ENCODE results near the gene MEIOSIN. TPM values are rescaled to one million over a fixed set of nuclear protein-coding genes. Genes with fewer than 3 reads are reported as not detected.

The MEIOSIN gene
- polyA plus RNA-seq, 1 donor (not counting 4 experiments of a cell fraction or from before 2014, with no cell fraction given) = not detected

GRCh38 chr19:45763691-45764294 is 30.6 kb downstream of the MEIOSIN start:
- H3K9me3 ChIP-seq (ENCODE audit: control insufficient read depth, low read depth, low read length) = no peaks in the 10 kb centered on the region
- DNase-seq (ENCODE audit: low read depth, low spot score) (no peak), FAIRE-seq (no peak)
- H3K4me2 ChIP-seq (ENCODE audit: control insufficient read depth, extremely low read depth, insufficient read depth, low read depth, low read length) = no peak overlapping the region
- no peaks in the 10 kb centered on the region for H4K20me1 ChIP-seq (ENCODE audit: control insufficient read depth, extremely low read depth, insufficient read depth, low read length)
- no peaks in the 10 kb centered on the region for H3K36me3 ChIP-seq (ENCODE audit: control insufficient read depth in 2 of 2, extremely low read depth in 1 of 2, insufficient read depth in 2 of 2, low read length in 2 of 2)
- no peaks in the 10 kb centered on the region for H3K79me2 ChIP-seq (ENCODE audit: control insufficient read depth, insufficient read depth, low read length)
- no peak overlapping the region for H3K27ac ChIP-seq (ENCODE audit: control insufficient read depth, insufficient read depth, low read length)
- H2AFZ ChIP-seq (ENCODE audit: control insufficient read depth, low read length) = no peak overlapping the region
- TF ChIP-seq CTCF (optimal IDR thresholded peaks at IDR 0.05 in 1 of 3, IDR thresholded peaks at IDR 0.05 in 1 of 3, conservative IDR thresholded peaks at IDR 0.05 in 1 of 3; ENCODE audit: extremely low read depth in 1 of 3, insufficient read depth in 2 of 3, low read length in 3 of 3) (no peak), EZH2 (IDR thresholded peaks at IDR 0.05; ENCODE audit: low read length) (no peak)
- no peak overlapping the region for H3K9ac ChIP-seq (ENCODE audit: control insufficient read depth, extremely low read depth, insufficient read depth, low read length)
- no peaks in the 10 kb centered on the region for H3K9me1 ChIP-seq (ENCODE audit: control insufficient read depth, extremely low read depth, insufficient read depth, low read length)
- dilution Hi-C loops (cut with MboI; ENCODE audit: extremely low pct_ligation_motif_present, low sequenced_read_pairs) = no loop called here
- peaks cover 10% of the 10 kb centered on the region for H3K4me1 ChIP-seq (ENCODE audit: control insufficient read depth, extremely low read depth, insufficient read depth, low read length)
- H3K4me3 ChIP-seq (ENCODE audit: control insufficient read depth in 2 of 3, extremely low read depth in 1 of 3, insufficient read depth in 2 of 3, low read depth in 1 of 3, low read length in 3 of 3) = no peak overlapping the region
- no peaks in the 10 kb centered on the region for H3K27me3 ChIP-seq (ENCODE audit: control insufficient read depth, extremely low read depth, insufficient read depth, low read length)

GRCh38 chr19:45764475-45764874 is 31.2 kb downstream of the MEIOSIN start:
- no peaks in the 10 kb centered on the region for H3K9me3 ChIP-seq (ENCODE audit: control insufficient read depth, low read depth, low read length)
- dilution Hi-C loops (cut with MboI; ENCODE audit: extremely low pct_ligation_motif_present, low sequenced_read_pairs) = no loop called here
- no peak overlapping the region for H3K9ac ChIP-seq (ENCODE audit: control insufficient read depth, extremely low read depth, insufficient read depth, low read length)
- no peaks in the 10 kb centered on the region for H3K27me3 ChIP-seq (ENCODE audit: control insufficient read depth, extremely low read depth, insufficient read depth, low read length)
- no peak for DNase-seq (ENCODE audit: low read depth, low spot score)
- H3K27ac ChIP-seq (ENCODE audit: control insufficient read depth, insufficient read depth, low read length) = no peak overlapping the region
- H3K79me2 ChIP-seq (ENCODE audit: control insufficient read depth, insufficient read depth, low read length) = no peaks in the 10 kb centered on the region
- no peaks in the 10 kb centered on the region for H3K36me3 ChIP-seq (ENCODE audit: control insufficient read depth in 2 of 2, extremely low read depth in 1 of 2, insufficient read depth in 2 of 2, low read length in 2 of 2)
- peaks cover 10% of the 10 kb centered on the region for H3K4me1 ChIP-seq (ENCODE audit: control insufficient read depth, extremely low read depth, insufficient read depth, low read length)
- H4K20me1 ChIP-seq (ENCODE audit: control insufficient read depth, extremely low read depth, insufficient read depth, low read length) = no peaks in the 10 kb centered on the region
- H3K9me1 ChIP-seq (ENCODE audit: control insufficient read depth, extremely low read depth, insufficient read depth, low read length) = no peaks in the 10 kb centered on the region
- H3K4me2 ChIP-seq (ENCODE audit: control insufficient read depth, extremely low read depth, insufficient read depth, low read depth, low read length) = no peak overlapping the region
- FAIRE-seq = no peak
- no peak overlapping the region for H2AFZ ChIP-seq (ENCODE audit: control insufficient read depth, low read length)
- H3K4me3 ChIP-seq (ENCODE audit: control insufficient read depth in 2 of 3, extremely low read depth in 1 of 3, insufficient read depth in 2 of 3, low read depth in 1 of 3, low read length in 3 of 3) = no peak overlapping the region
- TF ChIP-seq CTCF (optimal IDR thresholded peaks at IDR 0.05 in 1 of 3, IDR thresholded peaks at IDR 0.05 in 1 of 3, conservative IDR thresholded peaks at IDR 0.05 in 1 of 3; ENCODE audit: extremely low read depth in 1 of 3, insufficient read depth in 2 of 3, low read length in 3 of 3) (no peak), EZH2 (IDR thresholded peaks at IDR 0.05; ENCODE audit: low read length) (no peak)

All from keratinocyte (primary cell).